Ectodermal cell (in vitro differentiated cells): ENCODE data around the gene PRUNE1.

Source experiments
- H3K27ac ChIP-seq: 2 replicates; pipeline ENCODE4 v1.7.0; 2013; ENCODE audit warnings: mild to moderate bottlenecking, low read depth, low read length; ENCODE audit not compliant: insufficient read depth, poor library complexity, severe bottlenecking
- H3K27me3 ChIP-seq: 2 replicates; pipeline ENCODE4 v1.7.0; 2013; ENCODE audit warnings: mild to moderate bottlenecking, low read length; ENCODE audit not compliant: insufficient read depth, control insufficient read depth, poor library complexity, severe bottlenecking
- H3K36me3 ChIP-seq: one replicate; pipeline ENCODE4 v1.7.0; 2013; ENCODE audit warnings: low read length; ENCODE audit not compliant: control insufficient read depth, insufficient read depth
- H3K4me1 ChIP-seq: one replicate; pipeline ENCODE4 v1.7.0; 2013; ENCODE audit warnings: low read length; ENCODE audit not compliant: control insufficient read depth, insufficient read depth
- H3K4me3 ChIP-seq: 2 replicates; pipeline ENCODE4 v1.7.0; 2013; ENCODE audit warnings: low read depth, low read length, control low read depth; ENCODE audit not compliant: insufficient read depth
- H3K9me3 ChIP-seq: 2 replicates; pipeline ENCODE4 v1.7.0; 2013; ENCODE audit warnings: mild to moderate bottlenecking, low read length, moderate library complexity; ENCODE audit not compliant: control insufficient read depth
- WGBS, 2 experiments: methylation state at CpG; one replicate each; pipeline ENCODE4 v1.1.7; 2013; ENCODE audit warnings: missing lambda C conversion rate in 2 of 2; 5-methylcytosine and 5-hydroxymethylcytosine counted together

PRUNE1 gene

DNA sequence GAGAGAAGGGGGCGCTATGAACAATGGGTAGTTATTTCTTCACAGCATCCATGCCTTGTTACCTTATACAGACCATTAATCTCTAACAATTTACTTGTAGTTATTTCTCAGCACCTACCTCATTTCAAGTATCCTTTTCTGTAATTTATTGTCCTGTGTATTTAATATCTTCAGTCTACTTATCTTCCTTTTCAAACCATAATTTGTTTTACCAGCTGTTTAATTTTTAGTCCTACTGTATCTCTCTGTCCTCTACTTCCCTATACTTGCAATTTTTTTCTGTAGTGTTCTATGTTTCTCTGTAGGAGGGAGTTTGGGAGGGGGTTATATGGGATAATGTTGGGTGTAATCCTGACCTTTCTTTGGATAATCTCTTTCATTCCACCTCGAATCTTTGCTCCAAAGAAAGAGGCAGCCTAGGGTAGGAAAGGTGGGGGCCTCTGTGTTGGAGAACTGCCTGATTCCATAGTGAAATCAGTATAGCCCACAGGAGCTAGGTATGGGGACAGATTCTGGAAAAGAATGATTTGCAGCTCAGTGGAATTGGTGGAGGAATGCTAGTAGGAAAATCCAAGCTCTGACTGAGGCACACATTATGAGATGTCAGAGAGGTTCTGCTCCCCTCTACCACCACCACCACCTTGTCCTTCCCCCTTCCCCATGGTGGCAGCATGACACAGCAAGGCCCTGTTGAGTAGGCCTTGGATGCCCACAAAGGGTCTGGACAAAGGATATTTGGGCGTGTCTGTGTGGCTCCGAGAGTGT, 52.6 kb downstream of the PRUNE1 start:
- Histone ChIP-seq H3K9me3 (no peaks in the 10 kb centered on the region), H3K27ac (peak overlapping the region; percentile 80), H3K4me1 (peaks cover 11% of the 10 kb centered on the region), H3K36me3 (peaks cover 4% of the 10 kb centered on the region), H3K4me3 (peak overlapping the region; percentile 94), H3K27me3 (no peaks in the 10 kb centered on the region)
- 0 to 8% methylated on average over 1 to 2 of the region's 4 CpGs for WGBS, 2 experiments

DNA sequence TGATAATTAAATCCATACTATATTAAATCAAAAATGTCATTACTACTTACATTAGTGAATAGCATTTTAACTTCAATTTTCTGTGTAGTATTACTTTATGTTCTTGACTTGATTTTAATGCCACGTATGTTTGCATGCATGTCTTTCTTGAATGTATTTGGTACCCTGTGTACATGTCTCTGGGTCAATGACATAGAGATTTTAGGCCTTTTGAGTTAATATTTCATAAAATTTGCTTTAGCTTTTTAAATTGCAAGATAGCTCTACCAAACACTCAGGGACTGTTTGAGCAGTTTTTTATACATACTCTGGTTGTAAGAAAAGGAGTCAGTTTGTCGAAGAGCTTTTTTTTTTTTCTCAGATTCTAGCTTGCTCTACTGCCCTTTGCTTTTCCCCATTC, 53.5 kb downstream of the PRUNE1 start:
- peaks cover 11% of the 10 kb centered on the region for H3K4me1 ChIP-seq
- H3K9me3 ChIP-seq: no peaks in the 10 kb centered on the region
- peaks cover 5% of the 10 kb centered on the region for H3K36me3 ChIP-seq
- H3K4me3 ChIP-seq: peak overlapping the region; percentile 94
- peak overlapping the region; percentile 80 for H3K27ac ChIP-seq
- no peaks in the 10 kb centered on the region for H3K27me3 ChIP-seq
- 81 to 93% methylated on average over 2 of the region's 2 CpGs for WGBS, 2 experiments

DNA sequence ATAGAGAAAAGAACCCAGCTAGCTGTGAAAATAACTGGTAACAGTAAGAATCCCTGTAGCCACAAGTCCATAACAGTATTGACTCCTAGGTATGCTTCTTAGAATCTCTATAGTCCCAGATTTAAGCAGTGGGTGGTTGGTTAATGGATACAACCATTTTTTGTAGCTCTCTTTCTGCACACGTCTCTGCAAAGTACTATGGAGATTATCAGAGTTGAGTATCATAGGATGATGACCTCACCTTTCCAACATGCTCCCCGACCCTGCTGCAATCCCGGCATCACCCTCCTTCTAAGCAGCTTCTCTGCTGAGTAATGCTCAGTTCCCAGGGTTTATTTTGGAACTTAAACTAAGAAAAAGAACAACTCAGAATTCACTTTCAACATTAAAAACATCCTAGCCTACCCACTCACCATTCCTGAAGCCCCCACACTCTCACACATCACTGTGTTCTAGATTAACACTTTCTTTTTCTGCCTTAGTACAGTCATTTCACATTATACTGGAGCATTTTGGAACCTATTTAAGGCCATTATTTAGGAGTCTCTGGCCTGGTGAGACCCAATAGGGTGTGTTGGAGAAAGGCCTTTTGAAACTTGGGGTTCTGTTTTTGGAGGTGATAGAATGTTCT, 54.6 kb downstream of the PRUNE1 start:
- no peak overlapping the region for H3K4me3 ChIP-seq
- peaks cover 6% of the 10 kb centered on the region for H3K4me1 ChIP-seq
- peaks cover 9% of the 10 kb centered on the region for H3K36me3 ChIP-seq
- no peaks in the 10 kb centered on the region for H3K27me3 ChIP-seq
- no peak overlapping the region for H3K27ac ChIP-seq
- WGBS, 2 experiments: 87 to 94% methylated on average over 3 of the region's 3 CpGs
- H3K9me3 ChIP-seq: no peaks in the 10 kb centered on the region

DNA sequence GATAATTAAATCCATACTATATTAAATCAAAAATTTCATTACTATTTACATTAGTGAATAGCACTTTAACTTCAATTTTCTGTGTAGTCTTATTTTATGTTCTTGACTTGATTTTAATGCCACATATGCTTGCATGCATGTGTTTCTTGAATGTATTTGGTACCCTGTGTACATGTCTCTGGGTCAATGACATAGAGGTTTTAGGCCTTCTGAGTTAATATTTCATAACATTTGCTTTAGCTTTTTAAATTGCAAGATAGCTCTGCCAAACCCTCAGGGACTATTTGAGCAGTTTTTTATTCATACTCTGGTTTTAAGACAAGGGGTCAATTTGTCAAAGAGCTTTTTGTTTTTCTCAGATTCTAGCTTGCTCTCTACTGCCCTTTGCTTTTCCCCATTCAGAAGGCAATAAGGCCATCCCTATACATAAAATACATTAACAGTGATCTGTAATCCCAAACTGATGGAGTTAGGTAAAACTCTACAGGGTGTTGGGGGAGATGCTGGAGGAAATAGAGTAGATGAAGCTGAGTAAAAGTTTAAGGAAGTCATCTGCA, 56.9 kb downstream of the PRUNE1 start:
- Histone ChIP-seq H3K4me3 (no peak overlapping the region), H3K36me3 (peaks cover 9% of the 10 kb centered on the region), H3K27ac (no peak overlapping the region), H3K4me1 (peaks cover 6% of the 10 kb centered on the region), H3K27me3 (no peaks in the 10 kb centered on the region), H3K9me3 (no peaks in the 10 kb centered on the region)

DNA sequence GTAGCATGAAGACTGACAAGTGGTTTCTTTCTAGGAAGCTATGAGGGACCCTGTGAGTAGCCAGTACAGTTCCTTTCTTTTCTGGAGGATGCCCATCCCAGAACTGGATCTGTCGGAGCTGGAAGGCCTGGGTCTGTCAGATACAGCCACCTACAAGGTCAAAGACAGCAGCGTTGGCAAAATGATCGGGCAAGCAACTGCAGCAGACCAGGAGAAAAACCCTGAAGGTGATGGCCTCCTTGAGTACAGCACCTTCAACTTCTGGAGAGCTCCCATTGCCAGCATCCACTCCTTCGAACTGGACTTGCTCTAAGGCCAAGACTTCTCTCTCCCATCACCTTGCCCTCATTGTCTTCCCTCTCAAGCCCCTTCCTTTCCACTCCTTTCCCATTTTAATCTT, 58.9 kb downstream of the PRUNE1 start:
- no peak overlapping the region for H3K4me3 ChIP-seq
- H3K9me3 ChIP-seq: no peaks in the 10 kb centered on the region
- no peaks in the 10 kb centered on the region for H3K27me3 ChIP-seq
- H3K4me1 ChIP-seq: peaks cover 6% of the 10 kb centered on the region
- no peak overlapping the region for H3K27ac ChIP-seq
- 93 to 95% methylated on average over 4 of the region's 4 CpGs for WGBS, 2 experiments
- peaks cover 9% of the 10 kb centered on the region for H3K36me3 ChIP-seq

DNA sequence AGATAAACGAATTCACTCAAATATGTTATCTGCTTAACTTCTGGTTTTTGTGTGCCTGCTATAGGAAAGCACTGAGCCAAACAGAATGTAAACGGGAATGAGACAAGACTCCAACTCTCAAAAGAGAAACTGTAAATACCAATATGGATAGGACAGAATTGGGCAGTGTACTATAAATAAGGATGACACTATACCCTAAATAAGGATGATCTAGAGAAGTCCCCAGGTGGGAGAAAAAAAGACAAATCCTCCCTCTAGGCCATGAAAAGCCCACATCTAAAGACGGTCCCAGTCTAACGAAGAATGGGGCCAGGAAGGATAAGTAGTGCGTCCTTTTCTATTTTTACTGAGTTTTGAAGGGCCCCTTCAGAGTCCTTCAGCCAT, 60.8 kb downstream of the PRUNE1 start:
- Histone ChIP-seq H3K4me1 (peaks cover 6% of the 10 kb centered on the region), H3K27me3 (no peaks in the 10 kb centered on the region), H3K27ac (no peak overlapping the region), H3K9me3 (no peaks in the 10 kb centered on the region), H3K36me3 (peaks cover 9% of the 10 kb centered on the region), H3K4me3 (no peak overlapping the region)
- 91 to 99% methylated on average over 4 to 5 of the region's 5 CpGs for WGBS, 2 experiments

DNA sequence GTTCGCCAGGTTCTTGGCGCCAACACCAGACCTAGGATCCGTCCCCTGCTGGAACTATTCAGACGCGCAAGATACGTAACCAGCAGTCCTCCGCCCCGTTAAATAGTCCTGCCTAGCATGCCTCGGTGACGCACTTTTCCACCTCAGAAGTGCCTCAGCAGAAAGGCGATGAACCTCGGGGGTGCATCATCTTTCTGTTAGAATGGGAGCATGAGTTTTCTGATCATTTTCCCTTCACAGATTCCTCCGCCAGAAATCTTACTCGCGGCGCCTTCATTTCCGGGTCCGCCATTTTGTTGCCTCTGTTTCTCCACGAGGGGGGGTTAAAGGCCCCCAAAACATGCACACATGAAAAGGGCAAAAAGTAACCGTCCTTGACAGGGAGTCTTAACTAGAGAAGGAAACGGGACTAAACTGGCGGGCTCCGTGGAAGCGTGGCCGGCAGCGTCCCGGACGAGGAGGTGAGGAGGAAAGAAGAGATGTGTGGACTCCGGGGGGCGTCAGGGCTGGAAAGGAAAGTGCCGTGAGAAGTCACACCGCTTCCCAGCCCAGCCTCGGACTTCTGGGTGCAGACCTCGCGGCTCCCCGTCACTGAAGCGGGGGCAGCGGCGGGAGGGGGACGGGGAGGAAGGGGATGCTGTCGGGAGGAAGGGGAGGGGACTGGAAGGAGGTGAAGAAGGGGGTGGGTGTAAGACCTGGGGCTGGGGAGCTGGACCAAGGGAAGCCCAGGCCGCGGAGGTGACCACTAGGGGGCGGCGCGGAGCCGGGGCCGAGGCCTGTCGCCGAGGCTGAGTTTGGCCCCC, 62.4 kb downstream of the PRUNE1 start, which contains the start of gene GABPB2:
GABPB2 (plus strand) TSS at position 288 of the 803 bp plus-strand sequence. CDS start 17,429 bp downstream, outside the sequence.
- 1% methylated on average over 50 of the region's 50 CpGs for WGBS, 2 experiments

DNA sequence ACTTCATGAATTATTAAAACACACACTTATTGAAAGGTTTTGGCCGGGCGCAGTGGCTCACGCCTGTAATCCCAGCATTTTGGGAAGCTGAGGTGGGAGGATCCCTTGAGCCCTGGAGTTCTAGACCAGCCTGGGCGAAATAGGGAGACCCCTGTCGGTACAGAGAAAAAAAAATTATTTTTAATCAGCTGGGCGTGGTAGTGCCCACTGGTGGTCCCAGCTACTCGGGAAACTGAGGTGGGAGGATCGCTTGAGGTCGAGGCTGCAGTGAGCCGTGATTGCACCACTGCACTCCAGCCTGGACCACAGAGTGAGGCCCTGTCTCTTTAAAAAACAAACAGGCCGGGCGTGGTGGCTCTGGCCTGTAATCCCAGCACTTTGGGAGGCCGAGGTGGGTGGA, 64.0 kb downstream of the PRUNE1 start:
- 87 to 89% methylated on average over 13 of the region's 13 CpGs for WGBS, 2 experiments
- Histone ChIP-seq H3K27me3 (no peaks in the 10 kb centered on the region), H3K27ac (no peak overlapping the region), H3K9me3 (no peaks in the 10 kb centered on the region), H3K4me3 (no peak overlapping the region), H3K4me1 (peaks cover 3% of the 10 kb centered on the region), H3K36me3 (peaks cover 1% of the 10 kb centered on the region)

More for the DNA sequence above, 62.4 kb downstream of the PRUNE1 start, which contains the start of gene GABPB2:
- H3K36me3 ChIP-seq: peaks cover 6% of the 10 kb centered on the region
- peak within 1 kb of the TSS; percentile 95 for H3K27ac ChIP-seq
- H3K4me3 ChIP-seq: peak within 1 kb of the TSS; percentile 85
- H3K27me3 ChIP-seq: no peaks in the 10 kb centered on the region
- H3K9me3 ChIP-seq: no peaks in the 10 kb centered on the region
- H3K4me1 ChIP-seq: peaks cover 3% of the 10 kb centered on the region
